Testis (tissue), 2 donors: Measurements from ENCODE around the gene LCP2.

ENCODE experiments used
- CTCF ChIP-seq, 3 experiments: fragments of 450-650 bp in 2 of 3; fragments of 200-600 bp in 1 of 3; sonication (generic) in 1 of 3; IDR thresholded peaks; one replicate each; pipeline ENCODE4 v1.5.1; 2016 to 2019; ENCODE audit warnings: antibody characterized with exemption in 3 of 3, mild to moderate bottlenecking in 2 of 3, moderate library complexity in 1 of 3
- POLR2A ChIP-seq: fragments of 450-650 bp; IDR thresholded peaks from one replicate; pipeline ENCODE4 v1.6.1; 2017; ENCODE audit warnings: antibody characterized with exemption, mild to moderate bottlenecking, moderate library complexity

GRCh38 chr5:170226129-170226615 is 71.4 kb downstream of the LCP2 start:
- no peak for TF ChIP-seq CTCF (IDR thresholded peaks at IDR 0.05)
- no peak for TF ChIP-seq POLR2A
